NB4 (cell line): Measurements from ENCODE around the gene SLC20A1.

Source experiments
- DNase-seq: peaks from one replicate; pipeline ENCODE4 v3.0.0; 2010; ENCODE audit warnings: low read depth
- H3K4me3 ChIP-seq: one replicate; pipeline ENCODE4 v1.5.1; 2011; ENCODE audit warnings: mild to moderate bottlenecking, low read depth, low read length, moderate library complexity
- MAX ChIP-seq: IDR thresholded peaks from 2 replicates; pipeline ENCODE4 v1.6.1; 2011; ENCODE audit warnings: low read depth, low read length
- MYC ChIP-seq: IDR thresholded peaks from 2 replicates; pipeline ENCODE4 v1.6.1; 2011; ENCODE audit warnings: low read depth, low read length
- POLR2A ChIP-seq: IDR thresholded peaks from 2 replicates; pipeline ENCODE4 v1.6.1; 2011; ENCODE audit warnings: mild to moderate bottlenecking; ENCODE audit not compliant: insufficient read length; ENCODE audit errors: extremely low read depth
- TF ChIP-seq, protein P1 (sequence below): IDR thresholded peaks from one replicate; pipeline ENCODE4 v1.5.1; 2012; ENCODE audit warnings: low read depth, low read length

The SLC20A1 gene

GRCh38 chr2:112636605-112637288, 9.0 kb upstream of the SLC20A1 start:
- no peak overlapping the region for H3K4me3 ChIP-seq
- peak; percentile 80 for DNase-seq
- TF ChIP-seq POLR2A (no peak), MYC (no peak), MAX (no peak)
- TF ChIP-seq, protein P1, sequence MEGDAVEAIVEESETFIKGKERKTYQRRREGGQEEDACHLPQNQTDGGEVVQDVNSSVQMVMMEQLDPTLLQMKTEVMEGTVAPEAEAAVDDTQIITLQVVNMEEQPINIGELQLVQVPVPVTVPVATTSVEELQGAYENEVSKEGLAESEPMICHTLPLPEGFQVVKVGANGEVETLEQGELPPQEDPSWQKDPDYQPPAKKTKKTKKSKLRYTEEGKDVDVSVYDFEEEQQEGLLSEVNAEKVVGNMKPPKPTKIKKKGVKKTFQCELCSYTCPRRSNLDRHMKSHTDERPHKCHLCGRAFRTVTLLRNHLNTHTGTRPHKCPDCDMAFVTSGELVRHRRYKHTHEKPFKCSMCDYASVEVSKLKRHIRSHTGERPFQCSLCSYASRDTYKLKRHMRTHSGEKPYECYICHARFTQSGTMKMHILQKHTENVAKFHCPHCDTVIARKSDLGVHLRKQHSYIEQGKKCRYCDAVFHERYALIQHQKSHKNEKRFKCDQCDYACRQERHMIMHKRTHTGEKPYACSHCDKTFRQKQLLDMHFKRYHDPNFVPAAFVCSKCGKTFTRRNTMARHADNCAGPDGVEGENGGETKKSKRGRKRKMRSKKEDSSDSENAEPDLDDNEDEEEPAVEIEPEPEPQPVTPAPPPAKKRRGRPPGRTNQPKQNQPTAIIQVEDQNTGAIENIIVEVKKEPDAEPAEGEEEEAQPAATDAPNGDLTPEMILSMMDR, result no peak

DNA sequence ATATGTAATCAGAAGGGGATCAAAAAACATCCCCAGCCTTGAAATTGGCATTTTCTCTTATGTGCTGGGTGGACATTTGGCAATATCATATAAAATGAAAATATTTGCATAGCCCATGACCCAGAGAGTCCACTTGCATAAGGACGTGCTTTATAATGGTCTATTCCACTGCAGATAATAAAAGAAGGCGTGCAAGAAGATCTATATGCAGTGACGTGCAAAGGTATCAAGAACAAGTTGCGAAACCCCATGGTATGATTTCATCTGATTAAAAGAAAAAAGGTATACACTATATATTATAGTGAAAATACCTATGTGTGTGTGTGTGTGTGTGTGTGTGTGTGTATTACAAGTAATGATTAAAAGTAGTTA, 8.5 kb upstream of the SLC20A1 start:
- no peak for TF ChIP-seq POLR2A
- TF ChIP-seq, protein P1, result no peak
- no peak for TF ChIP-seq MAX
- no peak for TF ChIP-seq MYC
- H3K4me3 ChIP-seq, result no peak overlapping the region
- DNase-seq, result no peak

DNA sequence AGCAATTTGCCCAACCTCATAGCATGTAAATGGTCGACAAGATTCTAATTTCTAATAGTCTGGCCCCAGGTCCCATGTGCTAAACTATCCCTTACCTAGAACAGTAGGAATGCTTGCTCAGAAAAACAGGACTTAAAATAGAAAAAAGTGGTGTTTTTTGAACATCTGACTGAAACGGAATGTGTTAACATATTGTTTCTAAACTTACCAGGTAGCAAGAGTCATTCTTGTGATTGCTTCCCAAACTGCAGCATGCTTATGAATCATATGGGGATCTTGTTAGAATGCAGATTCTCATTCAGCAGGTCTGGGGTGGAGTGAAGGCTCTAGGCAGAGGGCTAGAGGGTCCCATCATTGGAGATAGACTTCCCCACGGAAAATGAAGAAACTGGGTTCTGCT, 5.8 kb upstream of the SLC20A1 start:
- H3K4me3 ChIP-seq, result no peak overlapping the region
- TF ChIP-seq, protein P1, result no peak
- TF ChIP-seq MAX, result no peak
- no peak for TF ChIP-seq MYC
- no peak for TF ChIP-seq POLR2A
- DNase-seq, result no peak

- TF ChIP-seq MYC, result no peak
- TF ChIP-seq, protein P1, result no peak
- no peak for TF ChIP-seq MAX
- TF ChIP-seq POLR2A, result no peak
- H3K4me3 ChIP-seq, result no peak overlapping the region
- DNase-seq, result no peak
Observed at GRCh38 chr2:112640467-112640799, 5.3 kb upstream of the SLC20A1 start.

DNA sequence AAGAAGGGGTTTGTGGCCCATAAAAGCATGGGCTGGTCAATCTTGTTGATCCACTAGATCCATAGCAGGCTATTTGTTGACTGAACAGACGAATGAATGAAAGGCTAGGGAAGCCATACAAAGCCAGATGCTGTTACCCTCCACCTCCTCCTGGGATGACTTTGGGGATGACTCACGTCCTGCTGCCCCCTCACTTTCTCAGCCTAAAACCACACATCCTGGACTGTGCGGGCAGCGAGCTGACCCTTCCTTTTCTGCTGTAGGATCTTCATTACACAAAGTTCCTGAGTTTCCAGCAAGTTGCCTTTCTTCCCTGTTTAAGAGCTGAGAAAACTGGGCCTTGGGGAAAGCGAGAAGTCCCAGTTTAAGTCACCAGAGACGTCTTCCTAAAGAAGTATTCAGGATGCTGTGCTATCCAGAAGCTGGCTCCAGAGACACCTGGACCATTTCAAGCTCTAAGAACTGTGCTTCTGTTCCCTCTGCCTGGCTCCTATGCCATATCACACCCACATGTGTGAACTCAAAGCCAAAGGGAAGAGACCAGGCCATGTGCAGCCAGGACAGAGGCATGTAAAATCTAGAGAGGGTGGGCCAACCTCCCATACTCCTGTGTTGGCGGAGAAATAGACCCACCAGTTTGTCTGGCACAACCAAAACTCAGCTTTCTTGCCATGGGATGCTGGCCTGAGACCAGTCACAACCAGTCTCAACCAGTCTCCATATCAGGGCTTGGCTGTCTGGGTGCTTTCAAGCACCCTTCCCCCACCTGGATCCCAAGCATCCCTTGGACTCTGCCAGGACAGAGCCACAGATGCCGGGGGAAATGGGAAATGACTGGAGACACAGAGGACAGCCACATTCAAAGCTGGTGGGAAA, 4.7 kb upstream of the SLC20A1 start:
- H3K4me3 ChIP-seq, result peak overlapping the region; percentile 8
- TF ChIP-seq MYC, result peak; percentile 32; the same call in 1 of the 2 replicates
- 0 out of 2 replicates have a peak, but pooled peaks have one; percentile 32 for TF ChIP-seq MAX
- TF ChIP-seq, protein P1, result no peak
- no peak for TF ChIP-seq POLR2A
- DNase-seq, result peak; percentile 87
